PC-3 (cell line): ENCODE measurements around the gene PRKCG. TPM values are rescaled to one million over a fixed set of nuclear protein-coding genes. Genes with fewer than 3 reads are reported as not detected.

Source experiments
- ATAC-seq: fragments of 200-7000 bp; cut with Tn5 transposase; 2 replicates; pipeline ENCODE4 v1.9.1; 2020; ENCODE audit warnings: mild to moderate bottlenecking, moderate library complexity
- BruUV-seq: library from RNA; stranded (reverse); fragments of 400-500 nt; replicated peaks from 2 replicates; lab custom pipeline; 2021; lab: Mats Ljungman, UMichigan
- CTCF ChIA-PET: fragments of 300-600 bp; sonication (Branson Sonifier 250); formaldehyde crosslinking; loops from one replicate; lab custom pipeline; 2022; ENCODE audit warnings: antibody characterized with exemption; lab: Charles Lee
- POLR2A ChIA-PET: fragments of 300-600 bp; sonication (Branson Sonifier 250); formaldehyde crosslinking; loops from one replicate; lab custom pipeline; 2022; ENCODE audit warnings: antibody characterized with exemption; ENCODE audit not compliant: unreplicated experiment; lab: Charles Lee
- DNase-seq: peaks from one replicate; pipeline ENCODE4 v3.0.0-alpha.2; 2015
- H2AFZ ChIP-seq: fragments of 300-600 bp; sonication (generic); 2 replicates; pipeline ENCODE4 v1.6.0; 2016; ENCODE audit warnings: antibody characterized with exemption, low read length
- H3F3A ChIP-seq: fragments of 300-600 bp; sonication (generic); one replicate; pipeline ENCODE4 v1.6.0; 2017; ENCODE audit warnings: antibody characterized with exemption, low read length, control low read depth, mild to moderate bottlenecking; ENCODE audit not compliant: unreplicated experiment
- H3K27ac ChIP-seq: fragments of 300-600 bp; sonication (generic); 2 replicates; pipeline ENCODE4 v1.5.1; 2016; ENCODE audit warnings: mild to moderate bottlenecking, low read length
- H3K27me3 ChIP-seq: fragments of 300-600 bp; sonication (generic); 2 replicates; pipeline ENCODE4 v1.6.1; 2016; ENCODE audit warnings: low read length, mixed read lengths
- H3K36me3 ChIP-seq: fragments of 300-600 bp; sonication (generic); 2 replicates; pipeline ENCODE4 v1.6.1; 2016; ENCODE audit warnings: low read depth, mixed run types, low read length, mixed read lengths
- H3K4me1 ChIP-seq: fragments of 300-600 bp; sonication (generic); 2 replicates; pipeline ENCODE4 v1.5.1; 2016; ENCODE audit warnings: low read length; ENCODE audit not compliant: insufficient read depth
- H3K4me2 ChIP-seq: fragments of 300-600 bp; sonication (generic); 2 replicates; pipeline ENCODE4 v1.6.0; 2016; ENCODE audit warnings: low read length
- H3K4me3 ChIP-seq: fragments of 300-600 bp; sonication (generic); 2 replicates; pipeline ENCODE4 v1.5.1; 2016; ENCODE audit warnings: mild to moderate bottlenecking, low read length, mixed read lengths
- H3K79me2 ChIP-seq: fragments of 300-600 bp; sonication (generic); 2 replicates; pipeline ENCODE4 v1.6.1; 2017; ENCODE audit warnings: low read length, mixed read lengths
- H3K9ac ChIP-seq: fragments of 300-600 bp; sonication (generic); 2 replicates; pipeline ENCODE4 v1.6.0; 2016; ENCODE audit warnings: mild to moderate bottlenecking, low read length
- H3K9me2 ChIP-seq: fragments of 300-600 bp; sonication (generic); replicated peaks from 2 replicates; pipeline ENCODE4 v1.6.1; 2016; ENCODE audit warnings: mixed run types, low read length, mixed read lengths
- H3K9me3 ChIP-seq: fragments of 300-600 bp; sonication (generic); 2 replicates; pipeline ENCODE4 v1.6.1; 2016; ENCODE audit warnings: low read length, mixed read lengths
- H4K20me1 ChIP-seq: fragments of 300-600 bp; sonication (generic); 2 replicates; pipeline ENCODE4 v1.6.1; 2016; ENCODE audit warnings: low read length, mixed read lengths
- CTCF ChIP-seq: fragments of 300-600 bp; sonication (generic); conservative IDR thresholded peaks from 2 replicates; pipeline ENCODE4 v1.5.1; 2017; ENCODE audit warnings: antibody characterized with exemption, low read depth, mild to moderate bottlenecking, low read length
- EZH2 ChIP-seq: fragments of 300-600 bp; sonication (generic); IDR thresholded peaks from one replicate; pipeline ENCODE4 v1.6.1; 2017; ENCODE audit warnings: antibody characterized with exemption, mild to moderate bottlenecking, low read length; ENCODE audit not compliant: unreplicated experiment
- EZH2phosphoT487 ChIP-seq: fragments of 300-600 bp; sonication (generic); IDR thresholded peaks from 2 replicates; pipeline ENCODE4 v1.6.1; 2018; ENCODE audit warnings: mild to moderate bottlenecking, antibody characterized with exemption, low read length, borderline replicate concordance
- intact Hi-C: fragments of 100-400 bp; cut with micrococcal nuclease; formaldehyde crosslinking; loops from 2 replicates; pipeline ENCODE4 v1.9.0; 2023
- total RNA-seq: library from RNA; depleted of rRNA; stranded (reverse); fragments of >200 nt; gene quantifications from 2 replicates; pipeline ENCODE4 v1.2.3, GENCODE V29; 2014

The PRKCG gene
- total RNA-seq, 1 experiment from 2014 or later: 1.5 TPM

- no peaks in the 10 kb centered on the region for H3K9me2 ChIP-seq
- peaks cover 21% of the 10 kb centered on the region for H3K36me3 ChIP-seq
- peak overlapping the region; percentile 49; the same call in 1 of the 2 replicates for H3K4me2 ChIP-seq
- H3K27ac ChIP-seq: no peak overlapping the region
- DNase-seq (no peak), ATAC-seq (no peak)
- H3K4me1 ChIP-seq: peaks cover 18% of the 10 kb centered on the region
- no peaks in the 10 kb centered on the region for H3F3A ChIP-seq
- peaks cover 19% of the 10 kb centered on the region; the same call in 1 of the 2 replicates for H4K20me1 ChIP-seq
- ChIA-PET POLR2A (no interaction called here), CTCF (no interaction called here)
- no peak overlapping the region for H2AFZ ChIP-seq
- H3K4me3 ChIP-seq: peak overlapping the region; percentile 17; the same call in 1 of the 2 replicates
- TF ChIP-seq CTCF (no peak), EZH2phosphoT487 (no peak), EZH2 (no peak)
- peaks cover 50% of the 10 kb centered on the region for H3K79me2 ChIP-seq
- H3K9me3 ChIP-seq: no peaks in the 10 kb centered on the region
- H3K27me3 ChIP-seq: no peaks in the 10 kb centered on the region
- no TSS peak for BruUV-seq
- intact Hi-C loops: no loop called here
- H3K9ac ChIP-seq: no peak overlapping the region
These were observed 11.5 kb upstream of the PRKCG start for GRCh38 chr19:53870485-53870844.

- Histone ChIP-seq H3K9me2 (no peaks in the 10 kb centered on the region), H3K36me3 (peaks cover 25% of the 10 kb centered on the region), H2AFZ (no peak overlapping the region), H3K4me3 (no peak overlapping the region), H3K4me2 (no peak overlapping the region), H3K79me2 (peaks cover 50% of the 10 kb centered on the region), H3F3A (no peaks in the 10 kb centered on the region), H3K27me3 (no peaks in the 10 kb centered on the region), H3K27ac (no peak overlapping the region), H3K4me1 (peaks cover 9% of the 10 kb centered on the region), H3K9me3 (no peaks in the 10 kb centered on the region), H3K9ac (no peak overlapping the region), H4K20me1 (peaks cover 24% of the 10 kb centered on the region; the same call in 1 of the 2 replicates)
- no peak for ATAC-seq
- CTCF ChIA-PET: no interaction called here
- BruUV-seq: no TSS peak
- intact Hi-C loops: no loop called here
- POLR2A ChIA-PET: interaction anchor here (0.6 kb wide), 1 partner anchor 19 kb away, joined by 3 read pairs; no protein-coding TSS in a partner anchor
- no peak for TF ChIP-seq EZH2phosphoT487
- TF ChIP-seq EZH2: no peak
- no peak for TF ChIP-seq CTCF
- no peak for DNase-seq
These were observed 10.5 kb upstream of the PRKCG start for GRCh38 chr19:53871454-53871853.

GRCh38 chr19:53872762-53873161 is 9.2 kb upstream of the PRKCG start:
- H3K79me2 ChIP-seq: peaks cover 50% of the 10 kb centered on the region
- no peaks in the 10 kb centered on the region for H3K4me1 ChIP-seq
- H3K27me3 ChIP-seq: no peaks in the 10 kb centered on the region
- H3K36me3 ChIP-seq: peaks cover 25% of the 10 kb centered on the region
- no peak for TF ChIP-seq CTCF
- TF ChIP-seq EZH2: no peak
- TF ChIP-seq EZH2phosphoT487: no peak
- no TSS peak for BruUV-seq
- H3F3A ChIP-seq: no peaks in the 10 kb centered on the region
- no peak overlapping the region for H2AFZ ChIP-seq
- H4K20me1 ChIP-seq: peaks cover 24% of the 10 kb centered on the region; the same call in 1 of the 2 replicates
- no peaks in the 10 kb centered on the region for H3K9me2 ChIP-seq
- H3K9me3 ChIP-seq: no peaks in the 10 kb centered on the region
- no peak overlapping the region for H3K27ac ChIP-seq
- CTCF ChIA-PET: no interaction called here
- intact Hi-C loops: no loop called here
- DNase-seq (no peak), ATAC-seq (no peak)
- H3K9ac ChIP-seq: no peak overlapping the region
- H3K4me3 ChIP-seq: no peak overlapping the region
- POLR2A ChIA-PET: interaction anchor here (0.6 kb wide), 1 partner anchor 108 kb away, joined by 4 read pairs; no protein-coding TSS in a partner anchor
- H3K4me2 ChIP-seq: no peak overlapping the region
